22Rv1 (cell line): ENCODE measurements around the gene SULT4A1.

ENCODE experiments used
- CTCF ChIP-seq: fragments of 450-650 bp; IDR thresholded peaks from 2 replicates; pipeline ENCODE4 v1.5.1; 2017; ENCODE audit warnings: mild to moderate bottlenecking
- ZFX ChIP-seq: fragments of 450-650 bp; IDR thresholded peaks from 2 replicates; pipeline ENCODE4 v1.6.1; 2017; ENCODE audit warnings: antibody characterized with exemption, borderline replicate concordance

GRCh38 chr22:43860126-43860525 is 2.2 kb downstream of the SULT4A1 start:
- TF ChIP-seq CTCF (no peak), ZFX (no peak)
